Measurements from ENCODE around the gene IGSF22.
"Not testable (repeated sequence)": the region's sequence is repeated elsewhere in the genome, so short reads cannot be mapped to it uniquely, and the experiment has no call there.

IGSF22 gene

GRCh38 chr11:18682466-18682865 lies 43.5 kb downstream of the IGSF22 start:
- DNase-seq = no peak

- DNase-seq = not testable (repeated sequence)
These were observed 44.0 kb downstream of the IGSF22 start for GRCh38 chr11:18681949-18682348.

- no peak for DNase-seq
These were observed 48.4 kb downstream of the IGSF22 start for GRCh38 chr11:18677560-18677959.

- no peak for DNase-seq
These were observed 49.2 kb downstream of the IGSF22 start for GRCh38 chr11:18676803-18677202.

- peak in 1 of 2 experiments; percentile 20 for DNase-seq
These were observed 53.8 kb downstream of the IGSF22 start for GRCh38 chr11:18672209-18672608.

- DNase-seq = peak; percentile 8 to 22
These were observed 54.7 kb downstream of the IGSF22 start for GRCh38 chr11:18671246-18671645.

GRCh38 chr11:18669711-18670110 lies 56.3 kb downstream of the IGSF22 start:
- no peak for DNase-seq

GRCh38 chr11:18669219-18669596 lies 56.8 kb downstream of the IGSF22 start:
- peak; percentile 25 to 41 for DNase-seq

GRCh38 chr11:18668131-18668530 lies 57.9 kb downstream of the IGSF22 start:
- no peak for DNase-seq

- DNase-seq = not testable (repeated sequence)
These were observed 60.6 kb downstream of the IGSF22 start for GRCh38 chr11:18665353-18665872.

- DNase-seq = no peak
These were observed 68.3 kb downstream of the IGSF22 start for GRCh38 chr11:18657673-18658072.
